Measurements from ENCODE around the gene SYP. TPM values are rescaled to one million over a fixed set of nuclear protein-coding genes. Genes with fewer than 3 reads are reported as not detected.

The SYP gene
- total RNA-seq, 1 donor from 2014 or later, result 1.5 TPM

GRCh38 chrX:49192722-49193328 lies 7.2 kb downstream of the SYP start:
- no peak for DNase-seq (ENCODE audit: low spot score)
- H3K36me3 Mint-ChIP-seq (ENCODE audit: low read depth), result no peaks in the 10 kb centered on the region
- no peaks in the 10 kb centered on the region for H3K27me3 Mint-ChIP-seq (ENCODE audit: low read depth)
- H3K9me3 Mint-ChIP-seq (ENCODE audit: low read depth), result peaks cover 4% of the 10 kb centered on the region
- peak; percentile 75 for TF ChIP-seq CTCF (IDR thresholded peaks at IDR 0.05)
- H3K27ac Mint-ChIP-seq (ENCODE audit: unreplicated experiment), result no peak overlapping the region
- no peak overlapping the region for H3K4me3 Mint-ChIP-seq (ENCODE audit: unreplicated experiment)
- H3K4me1 Mint-ChIP-seq (ENCODE audit: low read depth), result peaks cover 15% of the 10 kb centered on the region

GRCh38 chrX:49191574-49192011 lies 8.4 kb downstream of the SYP start:
- no peak for TF ChIP-seq CTCF (IDR thresholded peaks at IDR 0.05)
- DNase-seq (ENCODE audit: low spot score), result no peak
- no peaks in the 10 kb centered on the region for H3K36me3 Mint-ChIP-seq (ENCODE audit: low read depth)
- H3K27ac Mint-ChIP-seq (ENCODE audit: unreplicated experiment), result peak overlapping the region; percentile 10
- peak overlapping the region; percentile 76 for H3K4me3 Mint-ChIP-seq (ENCODE audit: unreplicated experiment)
- peaks cover 15% of the 10 kb centered on the region for H3K4me1 Mint-ChIP-seq (ENCODE audit: low read depth)
- no peaks in the 10 kb centered on the region for H3K27me3 Mint-ChIP-seq (ENCODE audit: low read depth)
- peaks cover 4% of the 10 kb centered on the region for H3K9me3 Mint-ChIP-seq (ENCODE audit: low read depth)

- Mint-ChIP-seq H3K9me3 (ENCODE audit: low read depth) (peaks cover 4% of the 10 kb centered on the region), H3K27me3 (ENCODE audit: low read depth) (no peaks in the 10 kb centered on the region), H3K27ac (ENCODE audit: unreplicated experiment) (peak overlapping the region; percentile 88), H3K4me1 (ENCODE audit: low read depth) (peaks cover 15% of the 10 kb centered on the region), H3K36me3 (ENCODE audit: low read depth) (no peaks in the 10 kb centered on the region), H3K4me3 (ENCODE audit: unreplicated experiment) (peak overlapping the region; percentile 76)
- no peak for DNase-seq (ENCODE audit: low spot score)
- no peak for TF ChIP-seq CTCF (IDR thresholded peaks at IDR 0.05)
These were observed 9.0 kb downstream of the SYP start for GRCh38 chrX:49190821-49191573.

- Mint-ChIP-seq H3K27me3 (ENCODE audit: low read depth) (no peaks in the 10 kb centered on the region), H3K4me1 (ENCODE audit: low read depth) (peaks cover 23% of the 10 kb centered on the region), H3K36me3 (ENCODE audit: low read depth) (no peaks in the 10 kb centered on the region), H3K4me3 (ENCODE audit: unreplicated experiment) (peak overlapping the region; percentile 76), H3K9me3 (ENCODE audit: low read depth) (peaks cover 4% of the 10 kb centered on the region), H3K27ac (ENCODE audit: unreplicated experiment) (peak overlapping the region; percentile 4)
- no peak for TF ChIP-seq CTCF (IDR thresholded peaks at IDR 0.05)
- DNase-seq (ENCODE audit: low spot score), result no peak
These were observed 10.4 kb downstream of the SYP start for GRCh38 chrX:49189606-49190005.

GRCh38 chrX:49188468-49189076 lies 11.4 kb downstream of the SYP start:
- no peaks in the 10 kb centered on the region for H3K36me3 Mint-ChIP-seq (ENCODE audit: low read depth)
- H3K4me3 Mint-ChIP-seq (ENCODE audit: unreplicated experiment), result no peak overlapping the region
- no peak for DNase-seq (ENCODE audit: low spot score)
- H3K27ac Mint-ChIP-seq (ENCODE audit: unreplicated experiment), result peak overlapping the region; percentile 63
- no peaks in the 10 kb centered on the region for H3K27me3 Mint-ChIP-seq (ENCODE audit: low read depth)
- peaks cover 4% of the 10 kb centered on the region for H3K9me3 Mint-ChIP-seq (ENCODE audit: low read depth)
- H3K4me1 Mint-ChIP-seq (ENCODE audit: low read depth), result peaks cover 31% of the 10 kb centered on the region
- TF ChIP-seq CTCF (IDR thresholded peaks at IDR 0.05), result no peak
